ENCODE measurements around the gene PRRC2A. TPM values are rescaled to one million over a fixed set of nuclear protein-coding genes. Genes with fewer than 3 reads are reported as not detected.

PRRC2A gene
- total RNA-seq, 1 donor from 2014 or later: 21.1 TPM

- H3K36me3 ChIP-seq (ENCODE audit: control insufficient read depth, insufficient read depth, low read length): peaks cover 26% of the 10 kb centered on the region
- no peaks in the 10 kb centered on the region for H3K27me3 ChIP-seq (ENCODE audit: control insufficient read depth, insufficient read depth, low read length)
- no peak for TF ChIP-seq CTCF (IDR thresholded peaks at IDR 0.05; ENCODE audit: insufficient read depth, low read length, severe bottlenecking)
- H3K4me3 ChIP-seq (ENCODE audit: low read depth, low read length): peak overlapping the region; percentile 85
- FAIRE-seq (no peak), DNase-seq (ENCODE audit: low read depth) (no peak)
Measured at GRCh38 chr6:31666337-31666965, 45.9 kb downstream of the PRRC2A start.

- peaks cover 33% of the 10 kb centered on the region for H3K36me3 ChIP-seq (ENCODE audit: control insufficient read depth, insufficient read depth, low read length)
- no peak within 1 kb of the TSS for H3K4me3 ChIP-seq (ENCODE audit: low read depth, low read length)
- TF ChIP-seq CTCF (IDR thresholded peaks at IDR 0.05; ENCODE audit: insufficient read depth, low read length, severe bottlenecking): no peak
- no peaks in the 10 kb centered on the region for H3K27me3 ChIP-seq (ENCODE audit: control insufficient read depth, insufficient read depth, low read length)
- no peak for FAIRE-seq
- no peak for DNase-seq (ENCODE audit: low read depth)
Measured at GRCh38 chr6:31669676-31670075, 49.2 kb downstream of the PRRC2A start, which contains the start of gene LY6G5B. Gene LY6G5B (plus strand): TSS chr6:31669976. CDS start chr6:31670951, 975 bp downstream.

DNA sequence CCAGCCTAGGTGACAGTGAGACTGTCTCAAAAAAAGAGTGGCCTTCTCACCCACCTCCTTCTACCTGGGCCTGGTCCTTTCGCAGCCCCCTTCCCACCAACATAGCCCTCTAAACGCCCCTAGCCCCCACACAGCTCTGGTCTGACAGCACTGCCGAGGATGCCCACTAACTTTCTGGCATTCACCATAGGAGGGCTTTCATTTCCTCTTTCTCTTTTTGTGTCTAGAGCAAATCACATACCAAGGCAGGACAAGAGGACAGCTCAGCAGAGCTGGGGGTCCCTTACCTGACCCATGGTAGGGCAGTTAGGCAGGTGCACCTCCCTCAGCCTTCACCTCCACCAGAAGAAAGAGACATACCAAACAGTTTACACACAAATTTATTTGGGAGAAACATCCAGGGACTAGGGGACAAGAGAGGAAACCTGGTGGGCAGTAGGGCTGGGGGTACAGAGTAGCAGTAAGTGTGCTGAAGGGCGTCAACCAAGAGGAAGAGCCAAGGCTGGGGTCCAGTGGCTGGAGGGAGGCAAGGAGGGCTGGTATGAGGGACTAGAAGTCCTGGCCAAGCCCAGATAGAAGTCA is 55.9 kb downstream of the PRRC2A start:
- TF ChIP-seq CTCF (IDR thresholded peaks at IDR 0.05; ENCODE audit: insufficient read depth, low read length, severe bottlenecking): no peak
- H3K36me3 ChIP-seq (ENCODE audit: control insufficient read depth, insufficient read depth, low read length): peaks cover 9% of the 10 kb centered on the region
- no peak for FAIRE-seq
- H3K4me3 ChIP-seq (ENCODE audit: low read depth, low read length): no peak overlapping the region
- H3K27me3 ChIP-seq (ENCODE audit: control insufficient read depth, insufficient read depth, low read length): no peaks in the 10 kb centered on the region
- no peak for DNase-seq (ENCODE audit: low read depth)

DNA sequence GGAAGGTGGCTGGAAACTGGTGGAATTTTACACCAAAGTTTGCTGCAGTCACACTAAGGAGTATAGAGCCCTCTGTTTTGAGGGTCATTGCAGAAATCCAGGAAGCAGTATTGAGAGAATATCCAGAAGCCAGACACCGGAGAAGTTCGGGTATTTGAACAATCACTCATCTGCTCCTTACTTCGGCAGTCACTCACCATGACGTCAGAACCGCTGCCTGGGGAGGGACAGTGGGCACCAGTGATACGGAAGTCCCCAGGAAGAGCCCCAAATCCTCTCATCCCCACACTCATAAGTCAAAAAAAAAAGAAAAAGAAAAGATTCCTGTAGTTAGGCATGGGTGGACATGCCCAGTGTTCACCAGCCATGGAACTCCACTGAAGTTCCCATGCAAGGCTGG is 56.4 kb downstream of the PRRC2A start:
- no peak for TF ChIP-seq CTCF (IDR thresholded peaks at IDR 0.05; ENCODE audit: insufficient read depth, low read length, severe bottlenecking)
- FAIRE-seq: no peak
- Histone ChIP-seq H3K36me3 (ENCODE audit: control insufficient read depth, insufficient read depth, low read length) (peaks cover 4% of the 10 kb centered on the region), H3K27me3 (ENCODE audit: control insufficient read depth, insufficient read depth, low read length) (no peaks in the 10 kb centered on the region), H3K4me3 (ENCODE audit: low read depth, low read length) (no peak overlapping the region)
- DNase-seq (ENCODE audit: low read depth): peak; percentile 37

GRCh38 chr6:31677955-31678354 is 57.4 kb downstream of the PRRC2A start:
- no peak for TF ChIP-seq CTCF (IDR thresholded peaks at IDR 0.05; ENCODE audit: insufficient read depth, low read length, severe bottlenecking)
- no peak overlapping the region for H3K4me3 ChIP-seq (ENCODE audit: low read depth, low read length)
- no peak for DNase-seq (ENCODE audit: low read depth)
- H3K27me3 ChIP-seq (ENCODE audit: control insufficient read depth, insufficient read depth, low read length): no peaks in the 10 kb centered on the region
- FAIRE-seq: no peak
- H3K36me3 ChIP-seq (ENCODE audit: control insufficient read depth, insufficient read depth, low read length): no peaks in the 10 kb centered on the region

Measured in bronchial epithelial cell (primary cell).